Measurements from ENCODE around the gene DTNBP1. TPM values are rescaled to one million over a fixed set of nuclear protein-coding genes. Genes with fewer than 3 reads are reported as not detected.

Gene DTNBP1
- total RNA-seq, 1 donor from 2014 or later: 5.6 TPM

GRCh38 chr6:15504581-15505350 is 158.1 kb downstream of the DTNBP1 start:
- H3K27me3 ChIP-seq: no peaks in the 10 kb centered on the region
- H3K36me3 ChIP-seq: peaks cover 17 to 33% of the 10 kb centered on the region in 2 donors
- TF ChIP-seq CTCF (IDR thresholded peaks at IDR 0.05): no peak
- H3K4me3 ChIP-seq: peak overlapping the region; percentile 22 to 53
- no peaks in the 10 kb centered on the region for H3K9me3 ChIP-seq
- H3K27ac ChIP-seq: peak overlapping the region; percentile 19 to 33
- intact Hi-C loops (cut with DNase I): loop anchor here (5.0 kb wide), 1 partner anchor 1292 kb away; no protein-coding TSS in a partner anchor
- no peak for DNase-seq (ENCODE audit: low spot score in 2 of 2)
- peaks cover 0 to 18% of the 10 kb centered on the region in 2 donors for H3K4me1 ChIP-seq

- H3K4me3 ChIP-seq: peak overlapping the region in 1 of 2 donors; percentile 53
- peaks cover 0 to 18% of the 10 kb centered on the region in 2 donors for H3K4me1 ChIP-seq
- no peaks in the 10 kb centered on the region for H3K9me3 ChIP-seq
- intact Hi-C loops (cut with DNase I): loop anchor here (5.0 kb wide), 1 partner anchor 1292 kb away; no protein-coding TSS in a partner anchor
- H3K27ac ChIP-seq: peak overlapping the region in 1 of 2 donors; percentile 2
- H3K36me3 ChIP-seq: peaks cover 12 to 28% of the 10 kb centered on the region in 2 donors
- DNase-seq (ENCODE audit: low spot score in 2 of 2): no peak
- H3K27me3 ChIP-seq: no peaks in the 10 kb centered on the region
- no peak for TF ChIP-seq CTCF (IDR thresholded peaks at IDR 0.05)
Measured at GRCh38 chr6:15504040-15504495, 158.8 kb downstream of the DTNBP1 start.

GRCh38 chr6:15503346-15503680 is 159.5 kb downstream of the DTNBP1 start:
- Histone ChIP-seq H3K4me1 (peaks cover 0 to 18% of the 10 kb centered on the region in 2 donors), H3K9me3 (no peaks in the 10 kb centered on the region), H3K27ac (no peak overlapping the region), H3K27me3 (no peaks in the 10 kb centered on the region), H3K36me3 (peaks cover 7 to 20% of the 10 kb centered on the region in 2 donors), H3K4me3 (no peak overlapping the region)
- intact Hi-C loops (cut with DNase I): loop anchor here (5.0 kb wide), 1 partner anchor 1291 kb away; no protein-coding TSS in a partner anchor
- TF ChIP-seq CTCF (IDR thresholded peaks at IDR 0.05): no peak
- no peak for DNase-seq (ENCODE audit: low spot score in 2 of 2)

- Histone ChIP-seq H3K36me3 (peaks cover 5 to 19% of the 10 kb centered on the region in 2 donors), H3K4me3 (no peak overlapping the region), H3K9me3 (no peaks in the 10 kb centered on the region), H3K4me1 (peaks cover 0 to 18% of the 10 kb centered on the region in 2 donors), H3K27ac (peak overlapping the region in 1 of 2 donors; percentile 27), H3K27me3 (no peaks in the 10 kb centered on the region)
- TF ChIP-seq CTCF (IDR thresholded peaks at IDR 0.05): no peak
- intact Hi-C loops (cut with DNase I): loop anchor here (5.0 kb wide), 1 partner anchor 1290 kb away; no protein-coding TSS in a partner anchor
- DNase-seq (ENCODE audit: low spot score in 2 of 2): no peak
Measured at GRCh38 chr6:15502446-15503345, 160.1 kb downstream of the DTNBP1 start.

GRCh38 chr6:15501826-15502445 is 160.9 kb downstream of the DTNBP1 start:
- no peaks in the 10 kb centered on the region for H3K9me3 ChIP-seq
- no peak for DNase-seq (ENCODE audit: low spot score in 2 of 2)
- peaks cover 0 to 18% of the 10 kb centered on the region in 2 donors for H3K4me1 ChIP-seq
- intact Hi-C loops (cut with DNase I): loop anchor here (5.0 kb wide), 1 partner anchor 1290 kb away; no protein-coding TSS in a partner anchor
- no peak overlapping the region for H3K4me3 ChIP-seq
- TF ChIP-seq CTCF (IDR thresholded peaks at IDR 0.05): no peak
- H3K36me3 ChIP-seq: peaks cover 7 to 19% of the 10 kb centered on the region in 2 donors
- H3K27ac ChIP-seq: peak overlapping the region; percentile 14 to 27
- no peaks in the 10 kb centered on the region for H3K27me3 ChIP-seq

Measured in ascending aorta (tissue), 2 donors.